HG02981 (cell line): ENCODE data around the gene STPG4.
"Not testable (repeated sequence)": the region's sequence is repeated elsewhere in the genome, so short reads cannot be mapped to it uniquely, and the experiment has no call there.

Source experiments
- ATAC-seq: cut with Tn5 transposase; IDR thresholded peaks from one replicate; pipeline ENCODE4 v1.9.1; 2021; ENCODE audit warnings: mild to moderate bottlenecking, moderate library complexity; ENCODE audit not compliant: unreplicated experiment

STPG4 gene

GRCh38 chr2:47155091-47155876 lies at the start of gene STPG4:
Gene STPG4 (minus strand): TSS chr2:47155308. CDS start chr2:47155251, 57 bp downstream.
- ATAC-seq = no peak

GRCh38 chr2:47204691-47205090 lies 49.6 kb upstream of the STPG4 start:
- no peak for ATAC-seq

- ATAC-seq = no peak
Measured at GRCh38 chr2:47203995-47204394, 48.9 kb upstream of the STPG4 start.

- no peak for ATAC-seq
Measured at GRCh38 chr2:47201224-47201623, 46.1 kb upstream of the STPG4 start.

- ATAC-seq = no peak
Measured at GRCh38 chr2:47198985-47199451, 43.9 kb upstream of the STPG4 start.

GRCh38 chr2:47196499-47196898 lies 41.4 kb upstream of the STPG4 start:
- no peak for ATAC-seq

GRCh38 chr2:47196046-47196445 lies 40.9 kb upstream of the STPG4 start:
- ATAC-seq = no peak

- ATAC-seq = no peak
Measured at GRCh38 chr2:47195148-47195547, 40.0 kb upstream of the STPG4 start.

- no peak for ATAC-seq
Measured at GRCh38 chr2:47194410-47194809, 39.3 kb upstream of the STPG4 start.

- no peak for ATAC-seq
Measured at GRCh38 chr2:47193607-47194006, 38.5 kb upstream of the STPG4 start.

GRCh38 chr2:47190188-47190881 lies 35.2 kb upstream of the STPG4 start:
- no peak for ATAC-seq

GRCh38 chr2:47189635-47190034 lies 34.5 kb upstream of the STPG4 start:
- ATAC-seq = no peak

GRCh38 chr2:47187069-47187468 lies 32.0 kb upstream of the STPG4 start:
- ATAC-seq = no peak

GRCh38 chr2:47186351-47186750 lies 31.2 kb upstream of the STPG4 start:
- ATAC-seq = no peak

GRCh38 chr2:47185098-47185497 lies 30.0 kb upstream of the STPG4 start:
- ATAC-seq = not testable (repeated sequence)

- no peak for ATAC-seq
Measured at GRCh38 chr2:47181176-47181575, 26.1 kb upstream of the STPG4 start.

- ATAC-seq = no peak
Measured at GRCh38 chr2:47180531-47180930, 25.4 kb upstream of the STPG4 start.

GRCh38 chr2:47179388-47179787 lies 24.3 kb upstream of the STPG4 start:
- no peak for ATAC-seq

- ATAC-seq = no peak
Measured at GRCh38 chr2:47178341-47178740, 23.2 kb upstream of the STPG4 start.

- peak; percentile 10 for ATAC-seq
Measured at GRCh38 chr2:47177043-47177565, 22.0 kb upstream of the STPG4 start.

GRCh38 chr2:47174733-47175361 lies 19.7 kb upstream of the STPG4 start:
- ATAC-seq = no peak
